H9 (cell line): ENCODE measurements around the gene ITM2B. TPM values are rescaled to one million over a fixed set of nuclear protein-coding genes. Genes with fewer than 3 reads are reported as not detected.

Experiments used
- DNase-seq: peaks from one replicate; pipeline ENCODE4 v3.0.0-alpha.2; 2017
- H2AFZ ChIP-seq: one replicate; pipeline ENCODE4 v1.6.1; 2013; ENCODE audit warnings: mild to moderate bottlenecking, low read length, control low read depth, moderate library complexity
- H2AK5ac ChIP-seq: 2 replicates; pipeline ENCODE4 v1.6.1; 2013; ENCODE audit warnings: low read length, control low read depth, mixed read lengths; ENCODE audit not compliant: insufficient read length
- H2BK120ac ChIP-seq: one replicate; pipeline ENCODE4 v1.6.1; 2013; ENCODE audit warnings: low read depth, mild to moderate bottlenecking, low read length, control low read depth, inconsistent platforms; ENCODE audit not compliant: poor library complexity, severe bottlenecking
- H2BK12ac ChIP-seq: 2 replicates; pipeline ENCODE4 v1.6.1; 2013; ENCODE audit warnings: low read length, control low read depth, mixed read lengths, low read depth; ENCODE audit not compliant: insufficient read length
- H2BK15ac ChIP-seq: 2 replicates; pipeline ENCODE4 v1.6.1; 2013; ENCODE audit warnings: low read depth, low read length, control low read depth
- H2BK20ac ChIP-seq: one replicate; pipeline ENCODE4 v1.6.1; 2013; ENCODE audit warnings: low read depth, mild to moderate bottlenecking, low read length, control low read depth, inconsistent platforms; ENCODE audit not compliant: poor library complexity, severe bottlenecking
- H2BK5ac ChIP-seq: 2 replicates; pipeline ENCODE4 v1.6.1; 2013; ENCODE audit warnings: low read length, control low read depth, mixed read lengths; ENCODE audit not compliant: insufficient read length
- H3K14ac ChIP-seq: 2 replicates; pipeline ENCODE4 v1.6.1; 2013; ENCODE audit warnings: low read length, control low read depth; ENCODE audit not compliant: insufficient read depth
- H3K18ac ChIP-seq: 2 replicates; pipeline ENCODE4 v1.6.1; 2013; ENCODE audit warnings: low read depth, mild to moderate bottlenecking, mixed read lengths, low read length, control low read depth; ENCODE audit not compliant: insufficient read length
- H3K23ac ChIP-seq: 2 replicates; pipeline ENCODE4 v1.6.1; 2013; ENCODE audit warnings: low read length, control low read depth, mixed read lengths, low read depth; ENCODE audit not compliant: insufficient read length
- H3K23me2 ChIP-seq: 2 replicates; pipeline ENCODE4 v1.6.1; 2013; ENCODE audit warnings: low read depth, mild to moderate bottlenecking, mixed read lengths, low read length, control low read depth; ENCODE audit not compliant: insufficient read length, poor library complexity, severe bottlenecking
- H3K27ac ChIP-seq: 2 replicates; pipeline ENCODE4 v1.5.1; 2013; ENCODE audit warnings: low read length, control low read depth, mixed read lengths, low read depth; ENCODE audit not compliant: insufficient read length
- H3K27me3 ChIP-seq: 2 replicates; pipeline ENCODE4 v1.6.1; 2013; ENCODE audit warnings: low read length, control low read depth, inconsistent platforms; ENCODE audit not compliant: insufficient read depth
- H3K4ac ChIP-seq: 2 replicates; pipeline ENCODE4 v1.6.1; 2013; ENCODE audit warnings: low read depth, mild to moderate bottlenecking, control low read depth, inconsistent platforms, low read length, moderate library complexity
- H3K4me1 ChIP-seq: 2 replicates; pipeline ENCODE4 v1.6.1; 2013; ENCODE audit warnings: low read length, control low read depth, inconsistent platforms; ENCODE audit not compliant: insufficient read depth
- H3K4me2 ChIP-seq: 2 replicates; pipeline ENCODE4 v1.6.1; 2013; ENCODE audit warnings: low read length, control low read depth, mixed read lengths; ENCODE audit not compliant: insufficient read length, insufficient read depth
- H3K56ac ChIP-seq: 2 replicates; pipeline ENCODE4 v1.6.1; 2013; ENCODE audit warnings: low read depth, mild to moderate bottlenecking, mixed read lengths, low read length, control low read depth; ENCODE audit not compliant: insufficient read length
- H3K79me1 ChIP-seq: 2 replicates; pipeline ENCODE4 v1.6.1; 2013; ENCODE audit warnings: low read depth, mild to moderate bottlenecking, moderate library complexity, low read length, control low read depth, inconsistent platforms; ENCODE audit not compliant: insufficient read depth, poor library complexity, severe bottlenecking
- H3K79me2 ChIP-seq: 2 replicates; pipeline ENCODE4 v1.6.1; 2013; ENCODE audit warnings: low read length, control low read depth, inconsistent platforms; ENCODE audit not compliant: insufficient read depth
- H3K9ac ChIP-seq: 2 replicates; pipeline ENCODE4 v1.6.1; 2013; ENCODE audit warnings: low read length, control low read depth, mixed read lengths; ENCODE audit not compliant: insufficient read length; ENCODE audit errors: extremely low read depth
- H3K9me3 ChIP-seq: one replicate; pipeline ENCODE4 v1.6.1; 2013; ENCODE audit warnings: low read depth, low read length, inconsistent platforms; ENCODE audit not compliant: control insufficient read depth
- H3T11ph ChIP-seq: one replicate; pipeline ENCODE4 v1.6.1; 2013; ENCODE audit warnings: mild to moderate bottlenecking, low read length, control low read depth, inconsistent platforms
- H4K20me1 ChIP-seq: one replicate; pipeline ENCODE4 v1.6.1; 2013; ENCODE audit not compliant: control insufficient read depth, insufficient read length, insufficient read depth
- H4K5ac ChIP-seq: 2 replicates; pipeline ENCODE4 v1.6.1; 2013; ENCODE audit warnings: low read depth, mild to moderate bottlenecking, mixed read lengths, low read length, control low read depth; ENCODE audit not compliant: insufficient read length
- H4K8ac ChIP-seq: replicated peaks from 2 replicates; pipeline ENCODE4 v1.6.1; 2013; ENCODE audit warnings: low read length, control low read depth, mixed read lengths, low read depth; ENCODE audit not compliant: insufficient read length
- H4K91ac ChIP-seq: 2 replicates; pipeline ENCODE4 v1.6.1; 2013; ENCODE audit warnings: low read depth, mild to moderate bottlenecking, moderate library complexity, mixed read lengths, low read length, control low read depth; ENCODE audit not compliant: insufficient read length
- H3K27ac Mint-ChIP-seq, 3 experiments: 2 replicates in 2 of 3; 3 replicates in 1 of 3; pipeline ENCODE4 v1.8.0; 2020 to 2021; ENCODE audit warnings: mixed read lengths in 3 of 3, mild to moderate bottlenecking in 1 of 3, moderate library complexity in 1 of 3
- H3K27me3 Mint-ChIP-seq: 2 replicates; pipeline ENCODE4 v1.8.0; 2021; ENCODE audit warnings: low read depth, mild to moderate bottlenecking, moderate library complexity, mixed read lengths
- H3K36me3 Mint-ChIP-seq, 3 experiments: 2 replicates in 2 of 3; 3 replicates in 1 of 3; pipeline ENCODE4 v1.8.0; 2020 to 2021; ENCODE audit warnings: low read depth in 3 of 3, mixed read lengths in 3 of 3; ENCODE audit not compliant: insufficient read depth in 1 of 3
- H3K4me1 Mint-ChIP-seq, 2 experiments: 2 replicates each; pipeline ENCODE4 v1.8.0; 2020; ENCODE audit warnings: mixed read lengths in 2 of 2
- H3K4me3 Mint-ChIP-seq, 2 experiments: 2 replicates in 1 of 2; 3 replicates in 1 of 2; pipeline ENCODE4 v1.8.0; 2020 to 2021; ENCODE audit warnings: mild to moderate bottlenecking in 2 of 2, mixed read lengths in 2 of 2, moderate library complexity in 1 of 2
- H3K9me3 Mint-ChIP-seq, 2 experiments: 2 replicates in 1 of 2; 3 replicates in 1 of 2; pipeline ENCODE4 v1.8.0; 2020; ENCODE audit warnings: mild to moderate bottlenecking in 2 of 2, mixed read lengths in 2 of 2, moderate library complexity in 1 of 2
- WGBS: extraction: QIAGEN DNeasy Blood & Tissue Kit; methylation state at CpG from one replicate; pipeline ENCODE4 v1.1.7; 2013; ENCODE audit warnings: missing lambda C conversion rate, low lambda C conversion rate, mixed read lengths; ENCODE audit not compliant: insufficient read length; ENCODE audit errors: extremely low coverage; 5-methylcytosine and 5-hydroxymethylcytosine counted together
- total RNA-seq: library from RNA; stranded (reverse); gene quantifications from 2 replicates; pipeline ENCODE4 v1.2.1, GENCODE V29; 2021
- TF ChIP-seq, protein P1 (sequence below): fragments of 200-600 bp; sonication (generic); conservative IDR thresholded peaks from 3 replicates; pipeline ENCODE4 v1.8.0; 2021; ENCODE audit warnings: antibody characterized with exemption, mild to moderate bottlenecking

The ITM2B gene
- total RNA-seq, 1 experiment from 2014 or later, result 175 TPM

DNA sequence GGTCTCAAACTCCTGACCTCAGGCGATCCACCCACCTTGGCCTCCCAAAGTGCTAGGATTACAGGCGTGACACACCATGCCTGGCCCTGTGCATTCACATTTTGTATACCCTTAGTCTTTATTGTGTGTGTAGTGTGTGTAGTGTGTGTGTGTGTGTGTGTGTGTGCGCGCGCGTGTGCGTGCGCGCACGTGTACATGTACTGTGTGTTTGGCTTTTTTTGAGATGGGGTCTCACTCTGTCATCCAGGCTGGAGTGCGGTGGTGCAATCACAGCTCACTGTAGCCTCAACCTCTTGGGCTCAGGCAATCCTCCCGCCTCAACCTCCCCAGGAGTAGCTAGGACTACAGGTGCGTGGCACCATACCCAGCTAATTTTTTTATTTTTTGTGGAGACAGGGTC, 22.1 kb downstream of the ITM2B start:
- H3K23me2 ChIP-seq, result no peaks in the 10 kb centered on the region
- H3K18ac ChIP-seq, result no peak overlapping the region
- no peak overlapping the region for H2AK5ac ChIP-seq
- no peak overlapping the region for H2BK12ac ChIP-seq
- TF ChIP-seq, protein P1, sequence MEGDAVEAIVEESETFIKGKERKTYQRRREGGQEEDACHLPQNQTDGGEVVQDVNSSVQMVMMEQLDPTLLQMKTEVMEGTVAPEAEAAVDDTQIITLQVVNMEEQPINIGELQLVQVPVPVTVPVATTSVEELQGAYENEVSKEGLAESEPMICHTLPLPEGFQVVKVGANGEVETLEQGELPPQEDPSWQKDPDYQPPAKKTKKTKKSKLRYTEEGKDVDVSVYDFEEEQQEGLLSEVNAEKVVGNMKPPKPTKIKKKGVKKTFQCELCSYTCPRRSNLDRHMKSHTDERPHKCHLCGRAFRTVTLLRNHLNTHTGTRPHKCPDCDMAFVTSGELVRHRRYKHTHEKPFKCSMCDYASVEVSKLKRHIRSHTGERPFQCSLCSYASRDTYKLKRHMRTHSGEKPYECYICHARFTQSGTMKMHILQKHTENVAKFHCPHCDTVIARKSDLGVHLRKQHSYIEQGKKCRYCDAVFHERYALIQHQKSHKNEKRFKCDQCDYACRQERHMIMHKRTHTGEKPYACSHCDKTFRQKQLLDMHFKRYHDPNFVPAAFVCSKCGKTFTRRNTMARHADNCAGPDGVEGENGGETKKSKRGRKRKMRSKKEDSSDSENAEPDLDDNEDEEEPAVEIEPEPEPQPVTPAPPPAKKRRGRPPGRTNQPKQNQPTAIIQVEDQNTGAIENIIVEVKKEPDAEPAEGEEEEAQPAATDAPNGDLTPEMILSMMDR, result no peak
- no peak overlapping the region for H2BK120ac ChIP-seq
- H2BK5ac ChIP-seq, result no peak overlapping the region
- no peak overlapping the region for H4K5ac ChIP-seq
- Mint-ChIP-seq H3K4me3 (no peak overlapping the region), H3K4me1 (0 out of 4 replicates have a peak, but pooled peaks cover 0 to 3% of the 10 kb centered on the region in 2 experiments), H3K9me3 (no peaks in the 10 kb centered on the region), H3K27ac (no peak overlapping the region), H3K27me3 (no peaks in the 10 kb centered on the region), H3K36me3 (peaks cover 14 to 58% (median 49%) of the 10 kb centered on the region in 3 experiments; a peak in 6 of 7 replicates)
- H2BK20ac ChIP-seq, result no peak overlapping the region
- peaks cover 3% of the 10 kb centered on the region for H3K79me1 ChIP-seq
- H3K4ac ChIP-seq, result no peak overlapping the region
- H2BK15ac ChIP-seq, result no peak overlapping the region
- no CpG with 5 or more reads among the region's 13 CpGs for WGBS
- no peaks in the 10 kb centered on the region for H3K27me3 ChIP-seq
- no peak overlapping the region for H2AFZ ChIP-seq
- H3K4me2 ChIP-seq, result no peak overlapping the region
- H3K79me2 ChIP-seq, result no peaks in the 10 kb centered on the region; the same call in 1 of the 2 replicates
- H4K20me1 ChIP-seq, result no peaks in the 10 kb centered on the region
- H3K23ac ChIP-seq, result no peak overlapping the region
- no peaks in the 10 kb centered on the region for H3K4me1 ChIP-seq
- no peak overlapping the region for H3K27ac ChIP-seq
- no peak overlapping the region for H3K9ac ChIP-seq
- H4K8ac ChIP-seq, result no peak overlapping the region
- no peaks in the 10 kb centered on the region for H3K9me3 ChIP-seq
- no peak overlapping the region for H3K14ac ChIP-seq
- H3K56ac ChIP-seq, result no peak overlapping the region
- no peak overlapping the region for H3T11ph ChIP-seq
- no peak overlapping the region for H4K91ac ChIP-seq
- no peak for DNase-seq
